GM06990 (cell line): Measurements from ENCODE around the gene SPDYE17.
"Not testable (repeated sequence)": the region's sequence is repeated elsewhere in the genome, so short reads cannot be mapped to it uniquely, and the experiment has no call there.

ENCODE experiments used
- DNase-seq: peaks from one replicate; pipeline ENCODE4 v3.0.0-alpha.2; 2011; ENCODE audit not compliant: insufficient read length; ENCODE audit errors: extremely low read depth
- H3K27me3 ChIP-seq: replicated peaks from 2 replicates; pipeline ENCODE4 v1.6.0; 2011; ENCODE audit warnings: low read length; ENCODE audit not compliant: control insufficient read depth, insufficient read depth
- H3K36me3 ChIP-seq: 2 replicates; pipeline ENCODE4 v1.5.1; 2011; ENCODE audit warnings: low read length; ENCODE audit not compliant: control insufficient read depth, insufficient read depth
- H3K4me3 ChIP-seq: replicated peaks from 2 replicates; pipeline ENCODE4 v1.5.1; 2011; ENCODE audit warnings: low read depth, mild to moderate bottlenecking, control low read depth, low read length
- CTCF ChIP-seq: IDR thresholded peaks from 2 replicates; pipeline ENCODE4 v1.5.1; 2011; ENCODE audit warnings: low read length, control low read depth, mild to moderate bottlenecking, inconsistent platforms; ENCODE audit not compliant: insufficient read depth, poor library complexity, severe bottlenecking

SPDYE17 gene

DNA sequence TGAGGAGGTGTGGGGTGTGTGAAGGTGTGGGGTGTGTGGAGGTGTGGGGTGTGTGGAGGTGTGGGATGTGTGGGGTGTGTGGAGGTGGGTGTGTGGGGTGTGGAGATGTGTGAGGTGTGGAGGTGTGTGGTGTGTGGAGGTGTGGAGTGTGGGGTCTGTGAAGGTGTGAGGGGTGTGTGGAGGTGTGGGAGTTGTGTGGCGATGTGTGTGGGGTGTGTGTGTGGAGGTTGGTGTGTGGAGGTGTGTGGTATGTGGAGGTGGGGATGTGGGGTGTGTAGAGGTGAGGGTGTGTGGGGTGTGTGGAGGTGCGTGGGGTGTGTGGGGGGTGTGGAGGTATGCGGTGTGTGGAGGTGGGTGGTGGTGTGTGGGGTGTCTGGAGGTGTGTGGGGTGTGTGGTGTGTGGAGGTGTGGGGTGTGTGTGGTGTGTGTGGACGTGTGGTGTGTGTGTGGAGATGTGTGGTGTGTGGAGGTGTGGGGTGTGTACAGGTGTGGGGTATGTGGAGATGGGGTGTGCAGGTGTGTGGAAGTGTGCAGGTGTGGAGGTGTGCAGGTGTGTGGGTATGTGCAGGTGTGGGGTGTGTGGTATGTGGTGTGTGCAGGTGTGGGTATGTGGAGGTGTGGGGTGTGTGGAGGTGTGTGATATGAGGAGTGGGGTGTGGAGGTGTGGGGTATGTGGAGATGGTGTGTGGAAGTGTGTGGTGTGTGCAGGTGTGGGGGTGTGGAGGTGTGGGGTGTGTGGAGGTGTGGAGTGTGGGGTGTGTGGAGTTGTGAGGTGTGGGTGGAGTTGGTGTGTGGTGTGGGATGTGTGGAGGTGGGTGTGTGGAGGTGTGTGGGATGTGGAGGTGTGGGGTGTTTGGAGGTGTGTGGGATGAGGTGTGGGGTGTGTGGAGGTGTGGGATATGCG is 34.5 kb downstream of the SPDYE17 start:
- no peak for TF ChIP-seq CTCF
- no peaks in the 10 kb centered on the region for H3K27me3 ChIP-seq
- H3K36me3 ChIP-seq: no peaks in the 10 kb centered on the region; the same call in none of the 2 replicates
- DNase-seq: no peak
- H3K4me3 ChIP-seq: no peak overlapping the region

DNA sequence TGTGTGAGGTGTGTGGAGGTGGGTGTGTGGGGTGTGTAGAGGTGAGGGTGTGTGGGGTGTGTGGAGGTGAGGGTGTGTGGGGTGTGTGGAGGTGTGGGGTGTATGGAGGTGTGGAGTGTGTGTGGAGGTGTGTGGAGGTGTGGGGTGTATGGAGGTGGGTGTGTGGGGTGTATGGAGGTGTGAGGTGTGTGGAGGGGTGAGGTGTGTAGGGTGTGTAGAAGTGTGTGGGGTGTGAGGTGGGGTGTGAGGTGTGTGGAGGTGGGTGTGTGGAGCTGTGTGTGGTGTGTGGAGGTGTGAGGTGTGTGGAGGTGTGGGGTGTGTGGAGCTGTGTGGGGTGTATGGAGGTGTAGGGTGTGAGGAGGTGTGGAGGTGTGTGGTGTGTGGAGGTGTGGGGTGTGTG is 35.2 kb downstream of the SPDYE17 start:
- H3K4me3 ChIP-seq, H3K27me3 ChIP-seq, DNase-seq, H3K36me3 ChIP-seq: not testable (repeated sequence)

GRCh38 chr7:76994286-76994685 is 37.9 kb downstream of the SPDYE17 start:
- H3K36me3 ChIP-seq, DNase-seq, H3K27me3 ChIP-seq, H3K4me3 ChIP-seq: not testable (repeated sequence)

DNA sequence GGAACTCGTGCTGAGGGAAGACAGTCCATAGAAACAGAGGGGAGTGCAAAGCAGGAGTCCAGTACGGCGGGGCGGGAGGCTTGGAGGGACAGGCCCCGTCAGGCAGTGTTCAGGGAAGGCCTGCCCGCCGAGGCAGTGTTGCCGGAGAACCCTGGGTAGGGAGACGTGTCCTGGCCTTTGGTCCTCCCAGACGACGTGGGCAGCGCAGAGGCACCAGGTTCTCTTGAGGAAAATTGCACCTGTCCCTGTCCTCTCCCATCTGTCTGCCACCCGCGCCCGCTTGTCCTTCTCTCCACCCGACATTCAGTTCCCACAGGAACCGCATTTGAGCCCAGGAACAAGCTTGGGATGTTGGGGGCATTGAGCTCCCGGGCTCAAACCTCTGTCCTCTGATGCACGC is 38.3 kb downstream of the SPDYE17 start:
- H3K4me3 ChIP-seq, H3K27me3 ChIP-seq, H3K36me3 ChIP-seq, DNase-seq: not testable (repeated sequence)

- not testable (repeated sequence) for H3K4me3 ChIP-seq, H3K27me3 ChIP-seq, H3K36me3 ChIP-seq, DNase-seq
Measured at GRCh38 chr7:76992871-76993270, 39.3 kb downstream of the SPDYE17 start.

DNA sequence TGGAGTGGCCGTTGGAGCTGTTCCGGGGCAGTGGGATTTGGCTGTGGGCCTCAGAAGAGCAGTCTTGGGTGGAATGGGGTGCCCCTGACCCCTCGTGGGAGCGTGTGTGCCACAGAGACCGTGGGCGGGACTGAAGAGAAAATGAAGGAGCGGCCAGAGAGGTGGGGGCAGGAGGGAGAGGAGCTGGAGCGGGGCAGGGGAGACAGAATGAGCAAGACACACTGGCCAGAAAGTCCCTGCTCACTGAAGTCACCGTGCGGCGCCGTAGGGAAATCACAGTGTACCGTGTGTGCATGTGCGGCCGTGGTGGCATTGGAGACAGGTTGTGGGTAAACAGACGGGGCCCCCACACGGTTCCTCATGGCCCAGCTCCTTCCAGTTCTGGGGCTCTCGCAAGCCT is 40.0 kb downstream of the SPDYE17 start:
- H3K27me3 ChIP-seq, H3K36me3 ChIP-seq, DNase-seq, H3K4me3 ChIP-seq: not testable (repeated sequence)

DNA sequence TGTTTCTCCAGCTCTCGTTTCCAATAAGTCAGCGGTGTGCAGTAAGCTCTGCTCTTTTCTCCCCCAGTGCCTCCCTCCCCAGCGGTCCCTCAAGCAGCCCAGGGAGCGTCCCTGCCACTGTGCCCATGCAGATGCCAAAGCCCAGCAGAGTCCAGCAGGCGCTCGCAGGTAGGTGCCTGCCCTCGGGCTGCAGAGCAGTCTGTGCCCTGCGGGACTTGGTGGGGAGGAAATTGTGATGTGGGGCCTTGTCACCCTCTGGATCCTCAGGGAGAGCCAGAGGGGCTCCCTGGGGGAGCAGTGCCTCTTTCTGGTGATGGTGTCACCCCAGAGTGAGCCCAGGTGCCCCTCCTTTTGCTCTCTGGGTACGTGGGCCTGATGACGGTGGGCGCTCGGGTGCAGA is 42.0 kb downstream of the SPDYE17 start:
- H3K27me3 ChIP-seq, H3K4me3 ChIP-seq, H3K36me3 ChIP-seq, DNase-seq: not testable (repeated sequence)

DNA sequence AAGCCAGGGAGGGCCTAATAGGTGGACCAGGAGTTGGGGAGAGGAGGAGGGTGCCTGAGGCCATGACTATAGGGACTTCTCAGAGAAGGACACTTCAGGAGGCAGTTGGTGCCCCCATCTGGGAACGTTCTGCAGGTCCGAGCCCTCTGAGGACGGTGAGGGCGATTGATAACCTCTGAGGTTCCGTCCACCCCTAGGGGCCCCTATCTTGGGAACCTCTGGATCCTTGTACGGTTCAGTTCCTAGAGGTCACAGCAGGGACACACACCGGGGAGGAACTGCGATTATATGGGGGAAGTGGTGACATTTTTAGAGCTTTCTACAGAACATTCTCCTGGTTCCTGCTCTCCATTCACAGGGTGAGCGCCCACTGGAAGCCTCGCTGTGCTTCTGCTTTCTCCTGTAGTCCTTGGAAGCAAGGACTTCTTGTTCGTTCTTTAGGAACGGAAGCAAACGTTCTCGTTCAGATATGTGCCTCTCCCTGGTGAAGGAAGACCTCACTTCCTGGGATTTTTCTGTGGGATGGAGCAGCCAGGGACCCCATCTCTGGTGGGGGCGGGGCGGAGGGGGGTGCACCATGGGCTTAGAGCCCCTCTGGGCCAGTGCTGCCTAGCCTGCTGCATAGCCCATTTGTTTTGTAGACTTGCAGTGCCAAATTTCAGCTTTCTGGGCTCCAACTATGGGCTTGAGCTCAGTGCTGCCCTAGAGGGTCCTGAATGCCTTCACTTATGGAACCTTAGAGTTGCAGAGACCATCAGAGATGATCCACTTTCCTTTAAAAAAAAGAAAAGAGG is 46.0 kb downstream of the SPDYE17 start:
- not testable (repeated sequence) for DNase-seq, H3K4me3 ChIP-seq, H3K36me3 ChIP-seq, H3K27me3 ChIP-seq

GRCh38 chr7:76984784-76985136 is 47.4 kb downstream of the SPDYE17 start:
- DNase-seq, H3K4me3 ChIP-seq, H3K27me3 ChIP-seq, H3K36me3 ChIP-seq: not testable (repeated sequence)

DNA sequence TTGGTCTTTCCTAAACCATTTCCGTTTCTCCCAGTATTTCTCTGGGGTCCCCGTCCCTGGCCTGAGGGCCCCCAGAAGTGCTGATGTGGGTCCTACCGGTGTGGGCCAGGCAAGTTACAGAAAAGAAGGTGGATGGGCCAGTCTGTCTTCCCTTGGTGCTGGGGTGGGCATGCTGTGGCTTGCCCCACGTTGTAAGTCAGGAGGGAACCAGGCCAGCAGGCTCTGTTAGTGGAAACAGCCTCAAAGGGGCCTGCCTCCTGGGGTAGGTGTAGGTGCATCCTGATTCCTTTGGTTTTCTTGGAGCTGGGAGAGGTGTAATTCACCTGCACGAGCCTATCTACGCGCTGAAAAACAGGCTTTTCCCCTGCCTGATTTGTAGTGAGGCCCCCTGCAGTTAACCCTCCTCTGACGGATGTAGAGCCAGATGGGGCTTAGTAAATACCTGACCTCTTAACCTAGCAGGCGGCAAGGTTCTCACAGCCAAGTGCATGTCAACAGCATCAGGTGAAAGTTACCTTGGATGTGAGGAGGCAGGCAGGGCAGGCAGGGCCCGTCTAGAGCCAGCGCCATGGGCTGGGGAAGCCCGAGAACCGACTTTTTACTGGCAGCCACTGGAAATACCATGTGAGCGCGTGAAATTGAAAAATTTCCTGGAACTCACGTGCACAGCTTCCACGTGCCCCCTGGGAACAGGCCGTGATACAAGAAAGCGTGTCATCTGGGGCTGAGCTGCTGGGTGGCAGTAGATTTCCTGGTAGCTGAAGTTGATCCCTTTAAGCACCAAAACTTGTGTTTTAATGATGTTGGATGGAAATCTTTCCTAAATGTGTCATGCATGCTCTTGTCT is 48.0 kb downstream of the SPDYE17 start:
- DNase-seq, H3K4me3 ChIP-seq, H3K36me3 ChIP-seq, H3K27me3 ChIP-seq: not testable (repeated sequence)

- H3K4me3 ChIP-seq, DNase-seq, H3K27me3 ChIP-seq, H3K36me3 ChIP-seq: not testable (repeated sequence)
Measured at GRCh38 chr7:76983333-76983732, 48.8 kb downstream of the SPDYE17 start.

- not testable (repeated sequence) for DNase-seq, H3K27me3 ChIP-seq, H3K36me3 ChIP-seq, H3K4me3 ChIP-seq
Measured at GRCh38 chr7:76982501-76982900, 49.7 kb downstream of the SPDYE17 start.
